ENCODE data around the gene HMGB2. TPM values are rescaled to one million over a fixed set of nuclear protein-coding genes. Genes with fewer than 3 reads are reported as not detected.

The HMGB2 gene
- total RNA-seq, 4 donors from 2014 or later: 9.4 to 34.9 (median 29.1) TPM

GRCh38 chr4:173293663-173294062, 40.5 kb downstream of the HMGB2 start:
- TF ChIP-seq CTCF (IDR thresholded peaks at IDR 0.05) (no peak), POLR2A (IDR thresholded peaks at IDR 0.05) (no peak), EP300 (IDR thresholded peaks at IDR 0.05; ENCODE audit: low read depth) (no peak), POLR2AphosphoS5 (IDR thresholded peaks at IDR 0.05) (no peak)
- WGBS, 2 donors (ENCODE audit: low coverage in 1 of 2): 81 to 90% methylated on average over 4 to 7 of the region's 7 CpGs

GRCh38 chr4:173291899-173292298, 42.3 kb downstream of the HMGB2 start:
- in situ Hi-C loops (cut with MboI; ENCODE audit: low pct_ligation_motif_present in 1 of 4, low pct_unique_long_range_greater_than_20kb in 1 of 4, low sequenced_read_pairs in 3 of 4): no loop called here
- Histone ChIP-seq H3K27ac (no peak overlapping the region), H3K9me3 (peaks cover 0 to 2% of the 10 kb centered on the region in 2 donors), H3K4me1 (peaks cover 0 to 14% (median 4%) of the 10 kb centered on the region in 4 donors), H3K4me3 (no peak overlapping the region), H3K36me3 (peaks cover 0 to 5% (median 2%) of the 10 kb centered on the region in 4 donors), H3K27me3 (no peaks in the 10 kb centered on the region)
- intact Hi-C loops (cut with DNase I; ENCODE audit: low total_unique reads): no loop called here
- no peak for TF ChIP-seq POLR2AphosphoS5 (IDR thresholded peaks at IDR 0.05)
- TF ChIP-seq CTCF (IDR thresholded peaks at IDR 0.05): no peak
- no peak for TF ChIP-seq POLR2A (IDR thresholded peaks at IDR 0.05)
- no peak for TF ChIP-seq EP300 (IDR thresholded peaks at IDR 0.05; ENCODE audit: low read depth)
- no peak for DNase-seq
- 92 to 95% methylated on average over 5 of the region's 5 CpGs for WGBS, 2 donors (ENCODE audit: low coverage in 1 of 2)

More at GRCh38 chr4:173293663-173294062, 40.5 kb downstream of the HMGB2 start:
- peaks cover 0 to 6% (median 3%) of the 10 kb centered on the region in 4 donors for H3K36me3 ChIP-seq
- H3K4me1 ChIP-seq: peaks cover 0 to 12% (median 4%) of the 10 kb centered on the region in 4 donors
- H3K4me3 ChIP-seq: no peak overlapping the region
- DNase-seq: no peak
- no peaks in the 10 kb centered on the region for H3K9me3 ChIP-seq
- H3K27me3 ChIP-seq: no peaks in the 10 kb centered on the region
- no peak overlapping the region for H3K27ac ChIP-seq
- in situ Hi-C loops (cut with MboI; ENCODE audit: low pct_ligation_motif_present in 1 of 4, low pct_unique_long_range_greater_than_20kb in 1 of 4, low sequenced_read_pairs in 3 of 4): no loop called here
- intact Hi-C loops (cut with DNase I; ENCODE audit: low total_unique reads): no loop called here

GRCh38 chr4:173289353-173289727, 44.8 kb downstream of the HMGB2 start:
- TF ChIP-seq CTCF (IDR thresholded peaks at IDR 0.05): no peak
- TF ChIP-seq POLR2A (IDR thresholded peaks at IDR 0.05): no peak
- no peak for TF ChIP-seq EP300 (IDR thresholded peaks at IDR 0.05; ENCODE audit: low read depth)
- TF ChIP-seq POLR2AphosphoS5 (IDR thresholded peaks at IDR 0.05): no peak

GRCh38 chr4:173288698-173289352, 45.3 kb downstream of the HMGB2 start:
- DNase-seq: no peak
- peaks cover 0 to 9% (median 4%) of the 10 kb centered on the region in 4 donors for H3K36me3 ChIP-seq
- no peak for TF ChIP-seq EP300 (IDR thresholded peaks at IDR 0.05; ENCODE audit: low read depth)
- no peak for TF ChIP-seq POLR2A (IDR thresholded peaks at IDR 0.05)
- no peak for TF ChIP-seq POLR2AphosphoS5 (IDR thresholded peaks at IDR 0.05)
- TF ChIP-seq CTCF (IDR thresholded peaks at IDR 0.05): no peak
- intact Hi-C loops (cut with DNase I; ENCODE audit: low total_unique reads) (no loop called here), in situ Hi-C loops (cut with MboI; ENCODE audit: low pct_ligation_motif_present in 1 of 4, low pct_unique_long_range_greater_than_20kb in 1 of 4, low sequenced_read_pairs in 3 of 4) (no loop called here)
- peaks cover 0 to 14% (median 4%) of the 10 kb centered on the region in 4 donors for H3K4me1 ChIP-seq
- peaks cover 15 to 20% of the 10 kb centered on the region in 2 donors for H3K9me3 ChIP-seq
- no peak overlapping the region for H3K27ac ChIP-seq
- 86 to 87% methylated on average over 3 of the region's 3 CpGs for WGBS, 2 donors (ENCODE audit: low coverage in 1 of 2)
- no peaks in the 10 kb centered on the region for H3K27me3 ChIP-seq
- no peak overlapping the region for H3K4me3 ChIP-seq

More at GRCh38 chr4:173289353-173289727, 44.8 kb downstream of the HMGB2 start:
- intact Hi-C loops (cut with DNase I; ENCODE audit: low total_unique reads): no loop called here
- H3K4me3 ChIP-seq: no peak overlapping the region
- no peak for DNase-seq
- in situ Hi-C loops (cut with MboI; ENCODE audit: low pct_ligation_motif_present in 1 of 4, low pct_unique_long_range_greater_than_20kb in 1 of 4, low sequenced_read_pairs in 3 of 4): no loop called here
- peaks cover 0 to 14% (median 4%) of the 10 kb centered on the region in 4 donors for H3K4me1 ChIP-seq
- H3K36me3 ChIP-seq: peaks cover 0 to 9% (median 4%) of the 10 kb centered on the region in 4 donors
- no peaks in the 10 kb centered on the region for H3K27me3 ChIP-seq
- H3K27ac ChIP-seq: no peak overlapping the region
- WGBS, 2 donors (ENCODE audit: low coverage in 1 of 2): 61% methylated on average over 4 of the region's 4 CpGs
- H3K9me3 ChIP-seq: peaks cover 12 to 15% of the 10 kb centered on the region in 2 donors

Measured in transverse colon (tissue), 4 donors.